ENCODE results near the gene ACTR3.

GRCh38 chr2:113915082-113915819, 25.4 kb downstream of the ACTR3 start:
- no peak for TF ChIP-seq POLR2AphosphoS5 (IDR thresholded peaks at IDR 0.05)
- no peak for TF ChIP-seq CTCF (IDR thresholded peaks at IDR 0.05)
- no peak for TF ChIP-seq POLR2A (IDR thresholded peaks at IDR 0.05)
- TF ChIP-seq EP300 (IDR thresholded peaks at IDR 0.05) = no peak
